NCI-H774 (cell line): ENCODE results near the gene AGXT.

Experiments
- DNase-seq: peaks from one replicate; lab custom pipeline; 2025; lab: John Stamatoyannopoulos, UW

AGXT gene

GRCh38 chr2:240868286-240869108, at the start of gene AGXT:
Gene AGXT (plus strand): TSS chr2:240868824. CDS start chr2:240868866, 42 bp downstream.
- peak; percentile 55 for DNase-seq

GRCh38 chr2:240819126-240819857, 49.3 kb upstream of the AGXT start:
- DNase-seq, result peak; percentile 32

- peak; percentile 95 for DNase-seq
Measured at GRCh38 chr2:240819858-240820606, 48.6 kb upstream of the AGXT start, which contains the start of gene KIF1A. Gene KIF1A (minus strand): TSS chr2:240820219. CDS start chr2:240797752, 22,467 bp downstream.

GRCh38 chr2:240820607-240821428, 47.8 kb upstream of the AGXT start:
- peak; percentile 66 for DNase-seq

- DNase-seq, result no peak
Measured at GRCh38 chr2:240821429-240821778, 47.2 kb upstream of the AGXT start.

GRCh38 chr2:240822280-240822847, 46.3 kb upstream of the AGXT start:
- DNase-seq, result peak; percentile 18

GRCh38 chr2:240823449-240824336, 44.9 kb upstream of the AGXT start:
- no peak for DNase-seq

- no peak for DNase-seq
Measured at GRCh38 chr2:240825476-240825875, 43.1 kb upstream of the AGXT start.

- no peak for DNase-seq
Measured at GRCh38 chr2:240831594-240832204, 36.9 kb upstream of the AGXT start.

- DNase-seq, result peak; percentile 94
Measured at GRCh38 chr2:240832205-240832727, 36.4 kb upstream of the AGXT start.

- no peak for DNase-seq
Measured at GRCh38 chr2:240832921-240833494, 35.6 kb upstream of the AGXT start.

GRCh38 chr2:240833724-240834285, 34.8 kb upstream of the AGXT start:
- DNase-seq, result no peak

GRCh38 chr2:240834377-240834975, 34.1 kb upstream of the AGXT start:
- DNase-seq, result no peak

- no peak for DNase-seq
Measured at GRCh38 chr2:240835528-240835927, 33.1 kb upstream of the AGXT start.

- no peak for DNase-seq
Measured at GRCh38 chr2:240836781-240837467, 31.7 kb upstream of the AGXT start.

- DNase-seq, result no peak
Measured at GRCh38 chr2:240837621-240838020, 31.0 kb upstream of the AGXT start.
